GM19463 (cell line): ENCODE data around the gene ZNF888.
"Not testable (repeated sequence)": the region's sequence is repeated elsewhere in the genome, so short reads cannot be mapped to it uniquely, and the experiment has no call there.

ENCODE experiments used
- ATAC-seq: cut with Tn5 transposase; IDR thresholded peaks from one replicate; pipeline ENCODE4 v1.9.1; 2021; ENCODE audit warnings: mild to moderate bottlenecking, moderate library complexity; ENCODE audit not compliant: unreplicated experiment

Gene ZNF888

GRCh38 chr19:52941941-52942385 is 18.7 kb upstream of the ZNF888 start:
- peak; percentile 8 for ATAC-seq

- ATAC-seq, result not testable (repeated sequence)
Measured at GRCh38 chr19:52941523-52941922, 18.3 kb upstream of the ZNF888 start.

- ATAC-seq, result not testable (repeated sequence)
Measured at GRCh38 chr19:52940905-52941304, 17.7 kb upstream of the ZNF888 start.

GRCh38 chr19:52938761-52939160 is 15.5 kb upstream of the ZNF888 start:
- ATAC-seq, result no peak

- no peak for ATAC-seq
Measured at GRCh38 chr19:52936954-52937325, 13.7 kb upstream of the ZNF888 start.

DNA sequence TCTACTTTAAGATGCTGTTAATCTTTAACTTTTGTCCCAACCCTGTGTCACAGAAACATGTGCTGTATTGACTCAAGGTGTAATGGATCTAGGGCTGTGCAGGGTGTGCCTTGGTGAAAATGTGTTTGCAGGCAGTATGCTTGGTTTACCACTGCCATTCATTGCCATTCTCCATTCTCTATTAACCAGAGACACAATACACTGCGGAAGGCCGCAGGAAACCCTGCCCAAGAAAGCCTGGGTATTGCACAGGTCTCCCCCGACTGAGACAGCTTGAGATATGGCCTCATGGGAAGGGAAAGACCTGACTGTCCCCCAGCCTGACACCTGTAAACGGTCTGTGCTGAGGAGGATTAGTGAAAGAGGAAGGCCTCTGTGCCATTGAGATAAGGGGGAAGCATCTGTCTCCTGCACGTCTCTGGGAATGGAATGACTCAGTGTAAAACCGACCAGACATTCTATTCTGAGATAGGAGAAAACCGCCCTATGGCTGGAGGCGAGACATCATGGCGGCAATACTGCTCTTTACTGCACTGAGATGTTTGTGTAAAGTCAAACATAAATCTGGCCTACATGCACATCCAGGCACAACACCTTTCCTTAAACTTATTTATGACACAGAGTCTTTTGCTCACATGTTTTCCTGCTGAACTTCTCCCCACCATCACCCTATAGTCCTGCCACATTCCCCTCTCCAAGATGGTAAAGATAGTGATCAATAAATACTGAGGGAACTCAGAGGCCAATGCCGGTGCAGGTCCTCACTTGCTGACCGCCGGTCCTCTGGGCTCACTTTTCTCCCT is 13.1 kb upstream of the ZNF888 start:
- no peak for ATAC-seq

- no peak for ATAC-seq
Measured at GRCh38 chr19:52935434-52935833, 12.2 kb upstream of the ZNF888 start.

DNA sequence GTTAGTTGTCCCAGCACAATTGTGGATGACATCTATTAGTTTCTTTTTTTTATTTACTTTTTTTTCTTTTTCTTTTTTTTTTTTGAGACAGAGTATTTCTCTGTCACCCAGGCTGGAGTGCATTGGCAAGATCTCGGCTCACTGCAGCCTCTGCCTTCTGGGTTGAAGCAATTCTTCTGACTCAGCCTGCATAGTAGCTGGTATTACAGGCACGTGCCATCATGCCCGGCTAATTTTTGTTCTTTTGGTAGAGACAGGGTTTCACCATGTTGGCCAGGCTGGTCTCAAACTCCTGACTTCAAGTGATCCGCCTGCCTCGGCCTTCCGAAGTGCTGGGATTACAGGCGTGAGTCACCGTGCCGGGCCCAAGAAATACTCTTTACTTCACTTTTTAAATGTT is 1.4 kb upstream of the ZNF888 start:
- not testable (repeated sequence) for ATAC-seq

GRCh38 chr19:52923778-52924593 is 758 bp upstream of the ZNF888 start:
- ATAC-seq, result no peak

DNA sequence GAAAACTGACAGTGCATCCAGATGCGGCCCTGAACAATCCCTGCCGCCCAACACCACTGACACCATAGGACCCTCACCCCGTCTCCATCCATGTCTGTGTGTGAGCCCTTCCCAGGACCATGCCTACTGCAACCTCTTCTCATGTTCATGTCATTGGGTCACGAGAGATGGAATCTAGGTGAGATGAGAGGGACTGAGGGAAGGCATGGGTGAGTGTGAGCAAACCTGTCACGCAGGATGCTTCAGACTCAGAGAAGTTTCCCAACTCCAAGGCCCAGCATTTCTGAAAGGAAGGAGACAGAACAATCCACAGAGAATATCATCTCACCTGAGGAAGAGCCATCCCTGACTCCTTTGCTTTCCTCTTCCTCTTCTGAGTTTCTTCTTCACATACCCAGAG is 5.7 kb downstream of the ZNF888 start:
- no peak for ATAC-seq

- ATAC-seq, result no peak
Measured at GRCh38 chr19:52910648-52911047, 12.6 kb downstream of the ZNF888 start.

GRCh38 chr19:52904052-52904780 is 19.0 kb downstream of the ZNF888 start:
- ATAC-seq, result not testable (repeated sequence)

DNA sequence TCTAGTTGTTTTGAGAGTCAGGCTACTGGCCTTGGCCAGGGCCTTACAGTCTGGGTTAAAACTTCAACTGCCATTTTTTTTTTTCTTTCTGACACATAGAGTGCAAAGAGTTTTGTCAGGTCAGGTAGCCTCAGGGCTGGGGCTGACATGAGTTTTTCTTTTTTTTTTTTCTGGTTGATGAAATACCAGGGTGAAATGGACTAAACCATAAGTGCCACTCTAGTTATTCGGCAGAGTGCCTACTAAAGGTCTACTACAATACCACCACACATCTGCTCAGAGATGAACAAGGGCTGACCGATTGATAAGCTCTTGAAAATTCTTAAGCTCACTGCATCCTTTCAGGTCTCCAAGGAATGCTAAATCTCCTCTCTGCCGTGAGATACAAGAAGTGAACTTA is 21.4 kb downstream of the ZNF888 start:
- ATAC-seq, result no peak

- not testable (repeated sequence) for ATAC-seq
Measured at GRCh38 chr19:52898596-52898995, 24.6 kb downstream of the ZNF888 start.

DNA sequence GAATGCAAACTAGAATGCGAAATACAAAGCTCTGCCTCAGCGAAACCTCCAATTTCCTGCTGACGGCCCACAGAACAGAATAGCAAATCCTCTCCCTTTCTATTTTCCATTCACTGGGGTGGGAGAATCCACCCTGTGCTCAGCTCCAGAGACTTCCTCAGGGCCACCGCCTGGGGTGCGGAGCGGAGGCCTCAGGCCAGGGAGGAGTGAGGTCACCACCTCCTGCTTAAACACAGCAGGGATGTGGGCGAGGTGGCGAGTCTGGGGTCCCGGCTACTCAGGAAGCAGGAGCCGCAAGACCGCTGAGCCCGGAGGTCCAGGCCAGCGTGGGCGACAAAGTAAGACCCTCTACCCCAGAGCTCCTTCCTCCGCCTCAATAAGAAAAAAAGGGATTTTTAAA is 25.1 kb downstream of the ZNF888 start:
- no peak for ATAC-seq

GRCh38 chr19:52897138-52897935 is 25.9 kb downstream of the ZNF888 start, which contains the start of gene ZNF320:
Gene ZNF320 (minus strand): TSS chr19:52897635. CDS start chr19:52890255, 7,380 bp downstream.
- peak; percentile 97 for ATAC-seq

GRCh38 chr19:52896431-52897137 is 26.6 kb downstream of the ZNF888 start:
- ATAC-seq, result peak; percentile 14

GRCh38 chr19:52891336-52891735 is 31.9 kb downstream of the ZNF888 start:
- no peak for ATAC-seq

- no peak for ATAC-seq
Measured at GRCh38 chr19:52889931-52890330, 33.3 kb downstream of the ZNF888 start.

- ATAC-seq, result no peak
Measured at GRCh38 chr19:52889076-52889475, 34.2 kb downstream of the ZNF888 start.
